Esophagus squamous epithelium (tissue), 5 donors: ENCODE measurements around the gene SDR9C7. TPM values are rescaled to one million over a fixed set of nuclear protein-coding genes. Genes with fewer than 3 reads are reported as not detected.

Experiments
- DNase-seq: peaks from one replicate; lab custom pipeline; 2025; lab: John Stamatoyannopoulos, UW
- H3K27ac ChIP-seq, 4 donors: fragments of 200-600 bp; sonication (generic); one replicate each; pipeline ENCODE4 v1.5.1; 2016 to 2019; ENCODE audit warnings: mild to moderate bottlenecking in 1 of 4
- H3K27me3 ChIP-seq, 4 donors: fragments of 200-600 bp; sonication (generic); 1 replicate in 3 of 4; 2 replicates in 1 of 4; pipeline versions ENCODE4 v1.5.1 to v1.6.0; 2017 to 2021; ENCODE audit warnings: antibody characterized with exemption in 1 of 4
- H3K36me3 ChIP-seq, 3 donors: fragments of 200-600 bp; sonication (generic); one replicate each; pipeline ENCODE4 v1.5.1; 2016 to 2019
- H3K4me1 ChIP-seq, 3 donors: fragments of 200-600 bp; sonication (generic); one replicate each; pipeline ENCODE4 v1.5.1; 2017 to 2019
- H3K4me3 ChIP-seq, 4 donors: fragments of 200-600 bp; sonication (generic); 1 replicate in 3 of 4; 2 replicates in 1 of 4; pipeline ENCODE4 v1.5.1; 2016 to 2019; ENCODE audit warnings: mild to moderate bottlenecking in 2 of 4, moderate library complexity in 1 of 4
- H3K9me3 ChIP-seq, 3 donors: fragments of 200-600 bp; sonication (generic); one replicate each; pipeline ENCODE4 v1.5.1; 2016 to 2019
- POLR2A ChIP-seq, 4 donors: fragments of 450-650 bp; IDR thresholded peaks; one replicate each; pipeline ENCODE4 v1.6.1; 2017; ENCODE audit warnings: antibody characterized with exemption in 4 of 4, mild to moderate bottlenecking in 4 of 4, moderate library complexity in 3 of 4
- WGBS, 2 donors: methylation state at CpG; one replicate each; pipeline ENCODE4 v1.1.5; 2018; 5-methylcytosine and 5-hydroxymethylcytosine counted together
- intact Hi-C: fragments of 100-400 bp; cut with DNase I; formaldehyde crosslinking; loops from one replicate; pipeline ENCODE4 v1.15.0; 2022
- total RNA-seq, 4 donors: library from RNA; depleted of rRNA; stranded (reverse); fragments of >200 nt; gene quantifications; one replicate each; pipeline ENCODE4 v1.1.0, GENCODE V29; 2016
- TF ChIP-seq, protein P1 (sequence below), 6 experiments: fragments of 450-650 bp in 4 of 6; fragments of 200-600 bp in 2 of 6; sonication (generic) in 2 of 6; IDR thresholded peaks; one replicate each; pipeline ENCODE4 v1.5.1; 2016 to 2019; ENCODE audit warnings: antibody characterized with exemption in 6 of 6, mild to moderate bottlenecking in 4 of 6, moderate library complexity in 4 of 6
- donor health status: DM: yes; HTN: yes; CAD: no.

The SDR9C7 gene
- total RNA-seq, 4 donors from 2014 or later: 2.9 to 42.1 (median 19.8) TPM

DNA sequence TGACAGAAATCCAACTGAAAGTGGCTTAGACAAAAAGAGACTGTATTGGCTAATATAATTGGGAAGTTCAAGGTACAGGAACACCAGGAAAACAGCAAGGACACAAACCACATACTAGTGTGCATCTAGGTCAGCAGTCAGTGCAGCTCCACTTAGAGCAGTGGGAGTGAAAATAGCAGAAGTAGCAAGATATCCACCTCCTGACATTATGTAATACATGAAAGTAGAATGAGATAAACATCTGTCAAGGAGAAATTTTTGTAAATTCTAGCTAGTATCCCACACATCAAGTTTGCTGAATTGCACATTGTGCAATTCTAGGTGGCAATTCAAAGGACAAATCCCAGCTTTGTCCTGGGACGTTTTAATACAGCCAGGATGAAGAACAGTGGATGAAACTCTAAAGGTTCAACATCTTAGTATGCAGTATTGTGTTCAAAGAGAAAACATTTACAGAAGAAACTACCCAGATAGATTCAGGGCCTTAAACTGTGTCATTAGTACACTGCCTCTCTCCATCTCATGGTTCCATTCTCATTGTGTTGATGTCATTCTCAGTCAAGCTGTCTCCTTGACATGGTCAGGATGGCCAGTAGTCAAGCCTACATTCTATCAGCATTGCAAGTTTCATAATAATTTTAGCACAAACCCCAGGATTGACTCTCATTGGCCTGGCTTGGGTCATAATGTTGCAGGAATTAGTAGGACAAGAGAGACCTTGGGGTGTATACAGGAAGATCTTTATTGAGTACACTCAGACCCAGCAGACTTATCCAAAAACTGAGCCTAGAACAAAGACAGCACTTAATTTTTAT lies 56.8 kb downstream of the SDR9C7 start:
- intact Hi-C loops: no loop called here
- DNase-seq: no peak
- Histone ChIP-seq H3K27ac (no peak overlapping the region), H3K4me3 (no peak overlapping the region), H3K36me3 (no peaks in the 10 kb centered on the region), H3K9me3 (peaks cover 0 to 7% (median 0%) of the 10 kb centered on the region in 3 donors), H3K27me3 (no peaks in the 10 kb centered on the region), H3K4me1 (no peaks in the 10 kb centered on the region)
- TF ChIP-seq POLR2A (IDR thresholded peaks at IDR 0.05): no peak
- TF ChIP-seq, protein P1, sequence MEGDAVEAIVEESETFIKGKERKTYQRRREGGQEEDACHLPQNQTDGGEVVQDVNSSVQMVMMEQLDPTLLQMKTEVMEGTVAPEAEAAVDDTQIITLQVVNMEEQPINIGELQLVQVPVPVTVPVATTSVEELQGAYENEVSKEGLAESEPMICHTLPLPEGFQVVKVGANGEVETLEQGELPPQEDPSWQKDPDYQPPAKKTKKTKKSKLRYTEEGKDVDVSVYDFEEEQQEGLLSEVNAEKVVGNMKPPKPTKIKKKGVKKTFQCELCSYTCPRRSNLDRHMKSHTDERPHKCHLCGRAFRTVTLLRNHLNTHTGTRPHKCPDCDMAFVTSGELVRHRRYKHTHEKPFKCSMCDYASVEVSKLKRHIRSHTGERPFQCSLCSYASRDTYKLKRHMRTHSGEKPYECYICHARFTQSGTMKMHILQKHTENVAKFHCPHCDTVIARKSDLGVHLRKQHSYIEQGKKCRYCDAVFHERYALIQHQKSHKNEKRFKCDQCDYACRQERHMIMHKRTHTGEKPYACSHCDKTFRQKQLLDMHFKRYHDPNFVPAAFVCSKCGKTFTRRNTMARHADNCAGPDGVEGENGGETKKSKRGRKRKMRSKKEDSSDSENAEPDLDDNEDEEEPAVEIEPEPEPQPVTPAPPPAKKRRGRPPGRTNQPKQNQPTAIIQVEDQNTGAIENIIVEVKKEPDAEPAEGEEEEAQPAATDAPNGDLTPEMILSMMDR (IDR thresholded peaks at IDR 0.05): no peak
- 38 to 72% methylated on average over 1 of the region's 1 CpG for WGBS, 2 donors

DNA sequence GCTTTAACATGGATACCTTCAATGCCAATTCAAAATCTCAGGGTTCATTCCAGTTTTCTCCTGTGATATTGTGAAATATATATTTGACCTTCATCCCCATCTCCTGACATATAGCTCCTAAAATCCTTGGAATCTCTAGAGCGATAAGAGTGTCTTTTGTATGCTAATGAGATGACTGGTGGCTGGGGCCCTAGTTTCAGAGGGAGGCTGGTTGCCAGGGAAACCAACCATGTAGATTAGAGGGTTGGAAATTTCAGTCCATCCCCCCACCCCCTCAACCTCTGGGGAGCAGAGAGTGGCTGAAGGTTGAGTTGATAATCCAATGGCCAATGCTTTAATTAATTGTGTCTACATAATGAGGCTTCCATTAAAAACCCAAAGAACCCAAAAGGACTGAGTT lies 59.4 kb downstream of the SDR9C7 start:
- no peaks in the 10 kb centered on the region for H3K4me1 ChIP-seq
- TF ChIP-seq, protein P1 (IDR thresholded peaks at IDR 0.05): no peak
- no peak for TF ChIP-seq POLR2A (IDR thresholded peaks at IDR 0.05)
- H3K4me3 ChIP-seq: no peak overlapping the region
- H3K27me3 ChIP-seq: no peaks in the 10 kb centered on the region
- 86 to 90% methylated on average over 1 of the region's 1 CpG for WGBS, 2 donors
- no peaks in the 10 kb centered on the region for H3K36me3 ChIP-seq
- DNase-seq: no peak
- no peak overlapping the region for H3K27ac ChIP-seq
- intact Hi-C loops: no loop called here
- no peaks in the 10 kb centered on the region for H3K9me3 ChIP-seq

DNA sequence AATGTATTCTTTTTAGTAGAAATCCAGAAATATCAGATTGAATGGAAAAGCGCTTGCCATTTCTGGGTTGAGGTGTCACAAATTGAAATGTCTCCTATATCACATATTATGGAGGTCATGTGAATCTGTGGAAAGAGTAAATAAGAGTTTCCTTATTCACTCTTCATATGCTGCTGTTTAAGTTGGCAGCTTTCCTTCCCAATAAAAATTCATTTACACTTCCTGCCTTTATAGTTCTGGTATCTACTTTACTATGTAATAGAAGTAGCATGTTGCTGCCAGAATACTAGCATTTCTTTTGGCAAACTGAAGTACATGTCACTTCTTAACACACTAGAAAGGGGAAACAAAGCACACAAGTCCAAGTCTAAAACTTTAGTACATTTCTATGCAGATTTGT lies 60.8 kb downstream of the SDR9C7 start:
- intact Hi-C loops: no loop called here
- TF ChIP-seq POLR2A (IDR thresholded peaks at IDR 0.05): no peak
- Histone ChIP-seq H3K4me1 (no peaks in the 10 kb centered on the region), H3K36me3 (no peaks in the 10 kb centered on the region), H3K4me3 (no peak overlapping the region), H3K27me3 (peaks cover 0 to 4% (median 0%) of the 10 kb centered on the region in 4 donors), H3K9me3 (no peaks in the 10 kb centered on the region), H3K27ac (no peak overlapping the region)
- DNase-seq: no peak
- 0 to 50% methylated on average over 1 of the region's 1 CpG for WGBS, 2 donors

Other genes starting within 250 kb of the SDR9C7 start
- gene PTGES3, start 246.1 kb downstream of the SDR9C7 start, total RNA-seq: 100 to 1,000 TPM in 2 of 4 donors, 10 to 100 TPM in 2; 61.9 to 157 (median 100) TPM
- 1,000 to 10,000 TPM; 1,083 to 1,907 (median 1,546) TPM for gene NACA, start 209.1 kb downstream of the SDR9C7 start, total RNA-seq
- gene PRIM1, start 182.1 kb downstream of the SDR9C7 start, total RNA-seq: 10 to 100 TPM in 2 of 4 donors, 1 to 10 TPM in 2; 3.7 to 30.3 (median 10.6) TPM
- gene HSD17B6, start 171.1 kb downstream of the SDR9C7 start, total RNA-seq: 10 to 100 TPM in 1 of 4 donors, 1 to 10 TPM in 1, under 1 TPM in 1, not detected in 1; 0.88 to 13.2 (median 5.6) TPM
- gene RDH16, start 23.2 kb upstream of the SDR9C7 start, total RNA-seq: 1 to 10 TPM in 3 of 4 donors, under 1 TPM in 1; 0.38 to 4.5 (median 2.1) TPM
- gene ZBTB39, start 72.1 kb upstream of the SDR9C7 start, total RNA-seq: 1 to 10 TPM; 2.1 to 6.5 (median 4.0) TPM
- gene TAC3, start 82.1 kb upstream of the SDR9C7 start, total RNA-seq: not detected
- gene MYO1A, start 115.7 kb upstream of the SDR9C7 start, total RNA-seq: under 1 TPM in 2 of 4 donors, not detected in 2; 0.38 to 0.48 TPM
- 1 to 10 TPM; 4.1 to 7.6 (median 6.7) TPM for gene NEMP1, start 144.4 kb upstream of the SDR9C7 start, total RNA-seq
- gene NAB2, start 154.7 kb upstream of the SDR9C7 start, total RNA-seq: 10 to 100 TPM in 3 of 4 donors, 1 to 10 TPM in 1; 9.1 to 25.2 (median 13.3) TPM
- 100 to 1,000 TPM in 2 of 4 donors, 10 to 100 TPM in 2; 72.7 to 138 (median 102) TPM for gene STAT6, start 177.0 kb upstream of the SDR9C7 start, total RNA-seq
- 100 to 1,000 TPM in 1 of 4 donors, 10 to 100 TPM in 3; 60.8 to 147 (median 81.9) TPM for gene LRP1, start 194.1 kb upstream of the SDR9C7 start, total RNA-seq
- gene LRP1-AS, start 213.2 kb upstream of the SDR9C7 start, total RNA-seq: not detected